HG02623 (cell line): Measurements from ENCODE around the gene RAB25.

Experiments
- ATAC-seq: cut with Tn5 transposase; IDR thresholded peaks from one replicate; pipeline ENCODE4 v1.9.1; 2021; ENCODE audit warnings: moderate library complexity; ENCODE audit not compliant: unreplicated experiment

Gene RAB25

DNA sequence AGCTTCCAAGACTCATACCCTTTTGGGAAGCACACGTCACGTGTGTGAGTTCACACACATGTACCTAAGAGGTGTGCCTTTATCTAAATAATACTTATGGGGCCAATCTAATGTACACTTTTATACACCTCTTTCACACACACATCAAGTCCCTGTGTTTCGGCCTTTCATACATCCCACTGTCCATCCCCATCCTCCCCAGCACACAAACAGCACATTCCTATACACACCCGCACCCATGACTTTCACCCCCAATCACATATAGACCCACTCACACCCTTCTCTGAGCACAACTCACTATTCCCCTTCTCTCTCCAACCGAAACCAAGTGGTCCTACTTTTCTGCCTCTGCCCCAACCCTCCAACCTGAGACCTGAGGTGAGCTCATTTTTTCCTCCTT is 17.8 kb downstream of the RAB25 start:
- ATAC-seq: no peak

DNA sequence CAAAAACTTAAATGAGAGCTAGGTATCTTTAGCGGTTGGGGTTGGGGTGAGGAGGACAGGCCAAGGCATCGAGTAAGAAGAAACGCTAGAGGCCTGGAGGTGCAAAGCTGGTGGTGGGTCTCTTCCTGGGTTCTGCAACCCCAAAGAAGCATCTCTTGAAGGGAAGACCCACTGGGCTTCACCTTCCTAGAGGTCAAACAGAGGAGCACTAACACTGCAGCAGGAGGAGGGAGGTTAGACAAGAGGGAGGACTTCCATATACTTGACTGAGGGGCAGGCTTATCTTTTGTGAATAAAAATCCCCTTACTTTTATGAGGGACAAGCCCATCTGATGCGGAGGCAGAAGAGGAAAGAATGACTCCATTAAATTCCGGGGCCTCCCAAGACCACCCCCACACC is 18.8 kb downstream of the RAB25 start:
- ATAC-seq: no peak

DNA sequence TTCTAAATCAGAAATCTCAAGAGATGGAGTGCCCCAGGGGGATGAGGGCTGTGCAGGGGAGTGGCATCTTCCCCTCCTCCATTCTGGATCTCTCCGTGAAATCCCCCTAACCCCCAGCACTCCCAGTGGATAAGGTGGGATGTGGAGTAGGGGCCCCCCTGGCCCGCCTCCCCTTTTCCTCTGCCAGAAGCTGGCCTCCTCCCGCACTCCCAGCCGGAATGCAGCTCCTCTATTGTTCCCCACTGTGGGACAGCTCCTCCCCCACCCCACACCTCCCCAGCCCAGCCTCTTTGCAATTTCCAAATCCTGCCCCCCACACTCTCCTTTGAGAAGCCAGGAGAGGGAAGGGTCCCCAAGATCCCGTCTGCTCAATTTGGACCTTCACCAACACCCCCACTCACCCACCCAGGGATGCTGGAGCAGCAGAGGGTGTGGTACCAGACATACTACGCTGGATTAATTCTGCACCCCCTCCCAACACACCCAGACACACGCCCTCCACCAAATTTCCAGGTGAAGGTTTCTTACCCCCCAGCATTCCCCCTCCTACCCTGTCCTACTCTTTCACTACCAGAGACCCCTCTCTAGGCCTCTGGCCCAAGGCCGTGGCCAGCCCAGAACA is 19.4 kb downstream of the RAB25 start:
- ATAC-seq: no peak

DNA sequence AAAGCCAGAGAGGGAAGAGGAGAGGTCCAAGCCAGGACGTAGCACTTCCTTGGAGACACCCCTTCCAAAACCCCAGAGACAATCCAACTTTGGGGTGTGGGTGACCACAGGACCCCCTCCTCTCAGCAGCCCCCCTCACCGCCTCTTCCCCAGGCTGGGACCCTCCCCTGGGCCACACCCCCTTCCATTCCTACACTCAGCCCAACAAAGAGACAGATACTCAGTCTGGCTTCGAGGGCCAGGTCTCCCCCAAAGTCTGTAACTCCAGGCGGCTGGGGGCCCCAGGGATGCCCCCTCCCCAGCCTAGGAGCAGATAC is 19.9 kb downstream of the RAB25 start:
- ATAC-seq: no peak

DNA sequence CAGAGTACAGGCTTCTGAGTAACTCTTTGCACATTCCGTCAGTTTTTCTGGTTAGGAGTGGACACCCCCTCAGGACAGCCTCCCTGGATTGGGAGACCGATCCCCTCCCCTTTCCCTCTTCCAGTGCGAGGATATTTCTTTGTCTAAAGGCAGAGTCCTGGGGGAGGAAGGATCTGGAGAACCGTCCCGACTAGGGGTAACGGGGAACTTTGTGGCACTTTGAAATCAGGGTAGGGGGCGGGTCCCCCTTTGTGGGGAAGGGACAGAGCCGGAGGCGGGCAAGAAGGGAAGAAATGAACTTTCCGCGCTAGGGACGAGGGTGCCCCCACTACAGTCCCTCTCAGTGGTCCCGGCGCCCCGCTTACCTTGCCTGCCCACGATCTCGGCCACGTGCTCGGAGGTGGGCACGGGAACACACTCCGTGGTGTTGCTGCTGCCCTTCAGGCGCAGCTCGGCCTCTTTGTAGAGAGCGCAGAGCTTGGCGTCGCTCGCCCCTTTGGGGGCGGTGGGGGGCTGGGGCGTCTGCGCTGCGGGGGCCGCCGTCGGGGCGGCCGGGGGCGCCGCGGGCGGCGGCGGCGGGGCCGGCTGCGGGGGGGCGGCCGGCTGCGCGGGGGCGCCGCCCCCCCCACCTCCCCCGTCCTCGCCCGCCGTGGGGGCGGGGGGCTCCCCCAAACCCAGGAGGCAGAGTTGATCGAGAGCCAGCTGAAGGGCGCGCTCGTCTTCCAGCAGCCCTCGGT is 20.4 kb downstream of the RAB25 start:
- ATAC-seq: no peak

DNA sequence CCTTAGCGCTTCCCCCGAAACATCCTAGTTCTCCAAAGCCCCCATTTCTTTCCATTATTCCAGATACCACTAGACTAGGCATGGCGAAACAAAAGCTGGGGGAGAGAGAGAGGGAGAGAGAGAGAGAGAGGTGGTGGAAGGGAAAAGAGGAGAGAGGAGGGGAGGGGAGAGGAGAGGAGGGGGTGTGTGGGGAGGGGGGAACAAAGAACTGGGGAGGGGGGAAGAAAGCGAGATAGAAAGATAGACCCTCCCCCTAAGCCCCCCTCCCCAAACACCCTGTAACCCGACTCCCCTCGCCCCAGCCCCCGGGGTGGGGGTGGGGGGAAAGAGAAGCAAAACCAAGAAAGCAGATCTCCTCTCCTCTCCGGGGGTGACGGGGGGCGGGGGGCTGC is 21.0 kb downstream of the RAB25 start:
- ATAC-seq: no peak

DNA sequence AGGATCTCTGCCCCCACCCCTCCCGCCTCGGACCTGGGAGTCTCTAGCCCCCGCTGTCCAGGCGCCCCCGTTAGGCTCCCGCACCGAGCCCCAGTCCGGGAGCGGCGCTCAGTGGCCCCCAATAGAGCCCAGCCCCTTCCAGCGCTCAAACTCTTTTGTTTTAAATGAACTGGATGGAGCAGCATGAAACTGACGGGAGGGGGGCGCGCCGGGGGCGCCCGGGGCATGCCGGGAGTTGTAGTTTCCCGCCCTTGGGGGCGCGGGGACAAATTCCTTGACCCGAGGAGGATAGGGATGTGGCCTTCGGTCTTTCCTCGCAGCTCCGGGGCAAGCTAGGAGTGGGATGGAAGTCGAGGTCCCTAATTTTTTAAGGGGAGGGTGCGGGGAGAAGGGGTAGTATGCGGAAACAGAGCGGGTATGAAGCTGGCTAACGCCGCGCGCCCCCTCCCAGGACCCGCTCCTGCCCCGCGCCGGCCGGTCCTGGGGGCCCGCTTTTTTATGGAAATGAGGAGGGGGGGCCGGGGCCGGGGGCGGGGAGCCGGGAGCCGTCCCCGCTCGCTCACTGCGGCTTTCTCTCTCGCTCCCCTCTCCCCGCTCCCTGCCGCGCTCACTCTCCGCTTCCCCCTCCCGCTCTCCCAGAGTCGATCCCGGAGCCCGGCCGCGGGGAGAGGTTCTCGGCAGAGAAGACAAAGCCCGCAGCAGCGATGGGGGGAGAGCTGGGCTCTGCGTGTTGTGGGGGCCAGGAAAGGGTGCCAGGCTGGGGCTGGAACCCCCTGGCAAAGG is 21.5 kb downstream of the RAB25 start, which contains the start of gene MEX3A:
Gene MEX3A (minus strand): TSS at position 157 of the 783 bp plus-strand sequence. CDS start 467 bp downstream, outside the sequence.
- ATAC-seq: no peak

DNA sequence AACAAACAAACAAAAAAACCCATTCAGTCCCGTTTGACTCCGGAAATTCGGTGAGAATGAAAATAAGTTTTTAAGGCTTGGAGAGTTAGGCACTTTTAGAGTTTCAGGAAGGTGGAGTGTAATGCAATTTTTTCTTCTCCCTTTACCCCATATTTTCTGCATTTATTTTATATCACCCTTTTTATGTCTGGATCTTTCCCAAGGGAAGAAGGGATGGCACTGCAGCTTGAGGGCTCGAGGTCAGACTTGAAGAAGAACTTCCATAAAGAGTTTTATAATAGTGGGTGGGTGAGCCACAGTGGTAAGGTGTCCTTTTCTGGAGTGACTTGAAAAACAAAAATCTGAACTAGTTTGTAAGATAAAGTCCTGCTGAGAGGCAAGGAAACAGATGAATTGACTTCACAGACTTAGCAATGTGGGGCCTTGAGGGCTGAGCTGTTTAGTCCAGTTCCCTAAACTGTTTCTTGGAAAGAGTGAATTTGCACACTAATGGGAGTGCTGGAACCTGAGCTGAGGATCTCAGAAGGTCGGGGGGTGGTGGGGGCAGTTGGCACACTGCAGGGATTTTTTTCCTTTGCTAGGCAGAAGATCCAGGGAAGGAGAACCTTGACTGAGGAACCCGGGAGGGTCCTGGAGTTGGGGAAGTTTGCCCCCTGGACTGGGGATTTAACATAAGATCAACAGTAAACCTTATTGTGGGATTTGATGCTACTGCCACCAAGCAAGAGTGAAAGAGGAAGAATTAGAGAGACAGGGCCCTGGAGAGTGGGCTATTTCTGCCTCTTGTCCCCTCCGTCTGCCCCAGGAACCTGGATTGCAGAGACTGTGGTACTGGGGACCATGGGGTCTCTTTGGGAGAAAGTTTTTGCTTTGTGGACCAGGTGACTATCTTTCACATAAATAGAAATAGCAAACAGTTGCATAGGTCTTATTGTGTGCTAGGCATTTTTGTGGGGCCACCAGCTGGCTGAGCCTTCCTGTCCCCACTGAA is 23.1 kb downstream of the RAB25 start:
- no peak for ATAC-seq

DNA sequence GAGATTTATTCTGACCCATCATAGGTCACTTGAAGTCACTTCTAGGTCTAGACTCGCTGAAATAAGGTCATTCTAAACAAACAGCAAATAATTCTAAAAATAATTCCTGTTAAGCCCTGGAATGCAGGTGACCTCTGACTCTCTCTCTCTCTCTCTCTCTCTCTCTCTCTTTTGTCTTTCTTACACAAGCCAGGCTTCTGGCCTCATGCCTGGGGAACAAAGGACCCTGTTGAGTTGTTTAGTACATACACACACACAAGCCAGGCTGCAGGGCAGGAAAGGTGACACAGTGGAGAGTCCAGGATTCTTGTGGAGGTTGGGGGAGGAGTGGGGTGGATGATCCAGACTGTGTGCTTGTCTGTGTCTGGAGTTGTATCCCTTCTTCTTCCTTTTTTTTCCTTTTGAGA is 25.3 kb downstream of the RAB25 start:
- ATAC-seq: no peak

DNA sequence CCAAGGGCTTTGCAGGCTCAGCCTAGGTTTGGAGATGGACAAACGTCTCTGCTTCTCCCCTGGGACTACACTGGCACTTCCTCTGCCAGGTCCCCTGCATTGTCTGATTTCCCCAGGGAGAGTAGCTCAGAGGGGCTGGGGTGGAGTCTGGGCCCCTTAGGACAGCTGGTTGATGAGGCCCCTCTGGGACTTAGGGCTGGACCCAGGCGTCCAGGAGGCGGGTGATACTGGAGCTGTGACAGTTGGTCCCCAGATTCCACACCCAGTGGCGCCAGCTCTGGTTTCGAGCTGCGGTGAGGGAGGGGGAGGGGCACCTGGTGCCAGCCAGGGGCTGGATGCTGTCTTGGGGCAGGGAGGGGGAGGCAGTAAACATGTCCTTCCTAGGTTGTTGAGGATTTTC is 28.7 kb downstream of the RAB25 start:
- no peak for ATAC-seq

DNA sequence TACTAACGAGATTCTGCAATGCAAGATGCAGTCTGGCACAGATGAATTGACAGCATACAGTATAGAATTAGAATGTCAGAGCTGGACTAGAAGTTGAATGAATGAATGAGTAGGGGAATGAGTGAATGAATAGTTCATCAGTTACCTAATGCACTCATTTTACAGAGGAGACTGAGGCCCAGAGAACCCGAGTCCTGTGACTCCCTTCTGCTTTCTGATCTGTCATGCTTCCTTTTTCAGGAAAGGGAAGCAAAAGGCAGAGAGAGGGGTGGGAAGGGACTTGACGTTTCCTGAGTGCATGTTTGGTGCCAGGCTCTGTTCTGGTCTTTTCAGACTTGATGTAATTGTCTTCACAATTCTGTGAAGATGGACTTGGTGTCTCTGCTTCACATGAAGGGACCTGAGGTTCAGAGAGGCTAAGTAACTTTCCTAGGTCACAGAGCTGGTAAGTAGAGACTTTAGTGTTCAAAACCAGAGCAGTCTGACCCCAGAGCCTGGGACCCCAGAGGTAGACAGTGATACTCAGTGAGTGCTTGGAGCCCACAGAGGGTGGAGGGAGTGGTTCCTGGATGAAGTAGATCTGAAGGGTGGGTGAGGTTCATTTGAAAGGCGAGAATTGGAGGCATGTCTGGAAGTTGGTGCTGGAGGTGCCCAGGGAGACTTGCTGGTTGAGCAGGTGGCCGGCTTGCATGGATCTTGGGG is 29.3 kb downstream of the RAB25 start:
- ATAC-seq: no peak

DNA sequence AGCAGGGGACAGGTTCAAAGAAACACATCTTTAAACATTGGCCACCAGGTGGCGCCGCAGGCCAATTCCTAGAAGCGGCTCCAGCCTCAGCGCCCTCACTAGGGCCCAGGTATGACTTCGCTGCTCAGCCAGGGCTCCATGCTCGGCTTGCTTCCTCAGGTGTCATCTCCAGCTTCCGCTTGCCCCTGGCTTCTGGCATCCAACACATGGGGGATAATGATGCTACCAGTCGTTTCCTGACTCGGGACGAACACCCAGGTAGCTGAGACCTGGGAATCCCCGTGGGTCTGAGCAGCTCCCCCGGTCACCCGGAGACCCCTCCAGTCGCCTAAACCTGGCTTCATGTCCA is 29.9 kb downstream of the RAB25 start:
- ATAC-seq: no peak

DNA sequence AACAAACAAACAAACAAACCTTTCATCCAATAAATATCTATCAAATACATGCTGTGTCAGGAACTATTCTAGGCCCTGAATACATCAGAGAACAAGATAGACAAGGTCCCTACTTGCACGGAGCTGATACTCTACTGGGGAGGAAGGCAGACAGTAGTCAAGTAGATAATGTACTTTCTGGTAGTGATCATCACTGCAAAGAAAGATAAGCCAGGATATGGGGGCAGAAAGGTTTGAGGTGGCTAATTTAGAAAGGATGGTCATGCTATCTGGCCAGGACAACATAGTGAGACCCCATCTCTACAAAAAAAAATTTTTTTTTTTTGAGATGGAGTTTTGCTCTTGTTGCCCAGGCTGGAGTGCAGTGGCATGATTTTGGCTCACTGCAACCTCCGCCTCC is 30.6 kb downstream of the RAB25 start:
- ATAC-seq: no peak

DNA sequence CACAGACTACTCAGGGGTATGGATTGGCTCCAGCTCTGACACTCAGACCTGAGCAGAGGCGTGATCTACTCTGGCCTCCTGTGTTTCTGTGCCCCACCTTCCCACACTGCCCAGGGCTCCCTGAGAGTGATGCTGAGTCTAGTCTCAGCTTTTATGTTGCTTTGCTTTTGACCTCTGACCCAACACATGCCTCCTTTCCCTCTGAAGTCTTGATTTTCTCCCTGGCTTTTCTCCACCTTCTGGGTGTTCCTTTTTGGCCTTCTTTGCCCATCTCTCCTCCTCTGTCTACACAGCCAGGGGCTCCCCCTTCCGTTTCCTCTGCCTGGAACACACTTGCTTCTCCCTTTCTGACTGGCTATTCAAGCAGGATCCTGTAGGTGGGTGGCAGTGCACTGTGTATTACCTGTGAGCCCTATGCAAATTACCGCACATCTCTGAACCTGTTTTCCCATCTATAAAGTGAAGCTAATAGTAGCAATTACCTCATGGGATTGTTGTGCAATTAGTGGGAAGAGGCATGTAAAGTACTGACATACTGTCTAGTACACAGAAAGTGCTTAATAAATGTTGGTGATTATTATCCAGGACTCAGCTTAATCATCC is 35.0 kb downstream of the RAB25 start:
- ATAC-seq: no peak

DNA sequence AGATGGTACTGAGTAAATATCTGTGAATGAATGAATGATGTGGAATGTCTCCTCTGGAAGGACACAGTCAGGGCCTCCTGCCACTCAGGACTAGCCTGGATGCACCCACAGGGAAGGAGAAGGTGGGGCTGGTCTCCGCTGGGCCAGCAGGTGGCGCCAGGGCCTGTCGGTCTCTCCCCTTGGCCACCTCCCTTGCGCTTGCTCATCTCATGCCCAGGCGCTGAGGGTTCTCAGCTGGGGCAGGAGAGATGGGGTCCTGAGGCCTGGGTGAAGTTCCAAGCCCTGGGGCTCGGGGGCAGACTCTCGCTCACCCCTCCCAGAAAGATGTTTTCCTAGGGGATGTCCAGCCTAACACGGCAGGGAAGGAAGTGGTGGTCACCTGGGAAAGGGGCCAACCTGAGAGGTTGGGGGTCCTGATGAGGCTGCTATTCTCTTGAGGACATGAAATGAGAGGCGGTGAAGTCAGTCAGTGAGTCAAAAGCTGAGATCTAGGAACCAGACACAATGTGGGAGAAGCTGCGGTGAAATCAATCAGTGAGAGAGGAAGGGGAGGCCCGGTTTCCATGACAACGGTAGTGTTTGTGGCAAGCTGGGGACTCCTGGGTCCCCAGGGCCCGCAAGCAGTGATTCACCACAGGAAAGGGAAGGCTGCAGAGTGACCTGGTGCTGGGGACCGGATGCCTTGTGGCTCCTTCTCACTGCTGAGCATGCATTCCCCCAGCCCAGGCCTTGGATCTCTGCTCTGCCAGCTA is 35.9 kb downstream of the RAB25 start:
- ATAC-seq: peak; percentile 51

DNA sequence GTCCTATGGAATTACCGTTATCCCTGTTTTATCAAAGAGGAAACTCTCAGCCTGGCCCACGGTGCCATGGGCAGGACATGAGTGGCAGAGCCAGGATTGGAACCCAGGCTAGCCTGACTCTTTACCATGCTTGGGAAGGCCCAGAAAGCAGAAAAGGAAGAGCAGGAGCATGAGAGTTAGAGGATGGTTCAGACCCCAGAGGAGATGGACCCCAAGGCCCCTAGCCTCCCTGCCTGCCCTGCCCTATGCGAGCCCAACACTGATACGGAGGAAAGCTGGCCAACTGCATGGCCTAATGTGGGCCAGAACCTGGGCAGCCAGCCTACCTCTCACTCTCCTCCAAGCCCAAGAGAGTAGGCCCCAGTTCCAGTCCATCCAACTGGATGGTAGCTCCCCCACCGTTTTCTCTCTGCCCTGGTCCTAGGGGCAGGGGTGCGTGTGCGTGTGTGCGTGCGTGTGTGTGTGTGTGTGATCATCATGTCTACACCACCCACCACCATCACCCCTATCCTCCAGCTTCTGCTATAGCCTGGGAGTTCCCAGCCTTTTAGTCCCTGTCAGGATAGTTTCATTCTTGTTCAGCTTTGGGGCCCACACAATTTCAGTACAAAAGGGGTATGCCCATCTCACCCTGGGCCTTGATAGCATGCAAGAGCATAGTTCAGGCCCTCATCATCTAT is 36.7 kb downstream of the RAB25 start:
- ATAC-seq: no peak

DNA sequence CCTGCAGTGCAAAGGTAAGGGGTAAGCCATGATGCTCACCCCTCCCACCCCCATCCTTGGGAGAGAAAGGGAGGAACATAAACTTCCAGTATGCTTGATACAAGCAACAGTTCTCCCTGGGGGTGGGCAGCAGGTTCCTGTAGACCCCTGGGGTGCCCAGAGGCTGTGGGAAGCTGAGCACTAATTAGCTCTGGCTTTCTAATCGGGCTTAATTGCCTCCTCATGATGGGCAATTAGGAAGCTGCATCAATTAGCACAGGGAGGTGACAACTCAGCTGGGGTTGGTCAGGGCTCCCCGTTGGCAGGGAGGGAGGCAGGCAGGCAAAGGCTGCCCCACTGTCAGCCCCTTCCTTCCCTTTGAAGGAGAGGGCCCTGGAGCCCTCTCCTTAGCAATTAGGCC is 37.8 kb downstream of the RAB25 start:
- ATAC-seq: no peak

DNA sequence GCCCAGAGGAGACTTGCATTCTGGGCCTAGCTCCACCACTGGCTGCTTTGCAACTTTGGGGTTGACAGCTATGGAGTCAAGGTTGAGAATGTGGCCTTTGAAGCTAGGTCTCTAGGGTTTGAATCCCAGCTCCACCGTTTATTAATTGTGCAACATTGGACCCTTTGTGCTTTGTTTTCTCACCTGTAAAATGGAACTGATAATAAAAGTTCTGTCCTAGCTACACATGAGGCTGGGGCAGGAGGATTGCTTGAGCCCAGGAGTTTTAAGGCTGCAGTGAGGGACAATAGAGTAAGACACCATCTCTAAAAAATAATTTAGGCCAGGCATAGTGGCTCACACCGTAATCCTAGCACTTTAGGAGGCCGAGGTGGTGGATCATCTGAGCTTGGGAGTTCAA is 38.3 kb downstream of the RAB25 start:
- ATAC-seq: no peak
